ENCODE results near the gene FAM204A.

FAM204A gene

DNA sequence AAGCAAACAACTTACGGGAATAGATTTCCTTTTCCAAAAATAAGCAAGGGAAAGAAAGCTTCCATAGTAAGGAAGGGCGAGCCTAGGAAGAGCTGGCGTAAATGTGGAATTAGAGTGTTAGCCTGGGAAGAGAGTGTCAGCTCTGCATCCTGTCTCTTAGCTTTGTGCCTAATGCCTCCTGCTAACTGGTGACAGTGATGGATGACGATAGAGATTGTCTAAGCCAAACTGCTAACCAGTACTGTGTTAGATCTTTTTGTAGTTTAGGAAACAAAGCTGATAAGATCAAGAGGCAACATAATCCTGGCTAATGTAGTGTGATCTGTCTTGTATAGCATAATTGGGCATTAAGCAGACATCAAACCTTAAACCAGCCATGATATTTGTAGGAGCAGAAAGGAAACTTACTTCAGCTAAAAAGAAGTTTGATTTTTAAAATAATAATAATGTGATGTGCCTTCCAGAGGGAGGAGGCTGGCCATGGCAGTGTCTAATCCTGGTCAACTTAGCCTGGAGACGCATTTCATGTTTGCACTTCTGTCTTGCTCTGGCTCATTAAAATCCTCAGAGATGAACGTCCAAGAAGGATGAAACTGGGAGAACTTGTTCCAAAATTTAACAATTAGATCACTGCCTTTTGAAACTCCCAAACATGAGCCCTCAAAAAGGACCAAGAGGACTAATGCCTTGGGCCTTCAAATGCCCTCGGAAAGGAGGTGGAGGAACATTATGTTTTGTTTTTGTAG is 85.1 kb downstream of the FAM204A start:
- Mint-ChIP-seq H3K27me3 (ENCODE audit: low read depth) (peaks cover 45% of the 10 kb centered on the region), H3K4me1 (ENCODE audit: low read depth) (no peaks in the 10 kb centered on the region), H3K27ac (no peak overlapping the region), H3K9me3 (no peaks in the 10 kb centered on the region), H3K4me3 (no peak overlapping the region), H3K36me3 (ENCODE audit: low read depth) (no peaks in the 10 kb centered on the region)

DNA sequence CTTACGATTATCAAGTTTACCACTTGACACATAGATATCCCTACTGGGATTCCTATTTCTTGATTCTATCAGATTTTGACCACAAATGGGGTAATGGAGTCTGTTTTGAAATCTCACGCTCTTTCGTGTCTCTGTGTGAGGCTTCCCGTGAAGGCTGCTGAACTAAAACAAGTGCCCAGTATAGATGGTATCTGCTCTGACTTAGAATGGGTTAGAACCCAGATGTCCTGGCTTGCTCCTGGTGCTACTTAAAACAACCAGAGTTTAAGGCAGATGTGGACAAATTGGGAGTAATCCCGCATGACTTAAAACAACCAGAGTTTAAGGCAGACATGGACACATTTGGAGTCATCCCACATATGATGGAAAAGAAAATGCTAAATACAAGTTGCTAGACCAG is 85.9 kb downstream of the FAM204A start:
- Mint-ChIP-seq H3K4me3 (no peak overlapping the region), H3K36me3 (ENCODE audit: low read depth) (no peaks in the 10 kb centered on the region), H3K4me1 (ENCODE audit: low read depth) (no peaks in the 10 kb centered on the region), H3K27ac (no peak overlapping the region), H3K9me3 (no peaks in the 10 kb centered on the region), H3K27me3 (ENCODE audit: low read depth) (peaks cover 41% of the 10 kb centered on the region)

DNA sequence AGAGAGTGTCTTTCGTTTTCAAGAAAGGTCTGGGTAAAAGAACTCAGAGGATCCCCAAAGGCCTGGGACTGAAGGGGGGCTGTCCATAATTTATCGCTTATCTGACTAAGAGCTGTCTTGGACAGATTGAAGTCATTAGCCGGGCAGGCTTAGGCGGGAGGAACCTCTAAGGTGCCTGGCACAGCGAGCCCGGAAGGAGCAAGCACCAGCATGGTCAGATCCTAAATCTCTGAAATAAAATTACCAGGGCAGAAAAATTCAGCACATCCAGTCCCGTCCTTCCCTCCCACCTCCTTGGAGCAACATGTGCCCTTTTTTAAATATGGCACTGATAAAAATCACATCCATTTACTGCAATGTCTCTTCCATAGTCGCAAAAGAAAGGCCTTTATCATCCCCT is 86.8 kb downstream of the FAM204A start:
- Mint-ChIP-seq H3K9me3 (no peaks in the 10 kb centered on the region), H3K27me3 (ENCODE audit: low read depth) (peaks cover 41% of the 10 kb centered on the region), H3K4me3 (no peak overlapping the region), H3K27ac (no peak overlapping the region), H3K36me3 (ENCODE audit: low read depth) (no peaks in the 10 kb centered on the region), H3K4me1 (ENCODE audit: low read depth) (no peaks in the 10 kb centered on the region)

DNA sequence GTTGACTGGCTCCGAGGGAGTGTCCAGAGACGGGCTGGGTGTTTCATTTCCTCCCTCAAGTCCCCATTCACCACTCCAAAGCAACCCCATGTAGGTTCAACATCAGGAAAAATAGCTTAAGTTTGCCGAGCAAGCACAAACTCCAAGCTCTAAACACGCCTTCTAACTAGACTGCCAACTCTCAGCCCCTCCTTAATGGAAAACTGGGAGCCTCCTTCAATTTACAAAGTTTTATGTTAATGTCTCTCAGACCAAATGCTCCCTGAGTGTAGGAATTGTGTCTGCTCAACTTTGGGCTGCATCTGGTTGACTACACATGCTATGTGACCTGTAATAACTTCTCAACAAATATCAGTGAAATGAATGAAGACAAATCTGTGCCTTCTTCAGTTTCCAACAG is 87.5 kb downstream of the FAM204A start:
- no peak overlapping the region for H3K4me3 Mint-ChIP-seq
- no peaks in the 10 kb centered on the region for H3K9me3 Mint-ChIP-seq
- H3K4me1 Mint-ChIP-seq (ENCODE audit: low read depth): no peaks in the 10 kb centered on the region
- peaks cover 42% of the 10 kb centered on the region for H3K27me3 Mint-ChIP-seq (ENCODE audit: low read depth)
- H3K27ac Mint-ChIP-seq: no peak overlapping the region
- no peaks in the 10 kb centered on the region for H3K36me3 Mint-ChIP-seq (ENCODE audit: low read depth)

DNA sequence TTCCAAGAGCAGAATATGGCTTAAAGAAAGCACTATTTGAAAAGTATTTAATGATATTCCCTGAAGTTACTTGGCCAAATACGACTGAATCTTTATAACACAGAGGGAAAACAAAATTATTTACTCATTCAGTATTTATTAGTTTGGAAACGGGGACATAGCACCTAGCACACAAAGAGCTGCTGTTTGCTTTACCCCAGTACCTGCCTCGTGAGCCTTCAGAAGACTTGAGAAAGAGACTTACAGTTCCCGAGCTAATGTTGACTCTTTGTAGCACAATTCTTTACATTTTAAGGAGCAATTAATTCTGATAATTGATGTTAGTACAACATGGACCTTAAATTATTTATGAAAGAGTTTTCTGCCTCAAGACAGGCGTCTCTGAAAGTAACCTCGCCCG is 88.7 kb downstream of the FAM204A start:
- Mint-ChIP-seq H3K27me3 (ENCODE audit: low read depth) (peaks cover 42% of the 10 kb centered on the region), H3K36me3 (ENCODE audit: low read depth) (no peaks in the 10 kb centered on the region)

DNA sequence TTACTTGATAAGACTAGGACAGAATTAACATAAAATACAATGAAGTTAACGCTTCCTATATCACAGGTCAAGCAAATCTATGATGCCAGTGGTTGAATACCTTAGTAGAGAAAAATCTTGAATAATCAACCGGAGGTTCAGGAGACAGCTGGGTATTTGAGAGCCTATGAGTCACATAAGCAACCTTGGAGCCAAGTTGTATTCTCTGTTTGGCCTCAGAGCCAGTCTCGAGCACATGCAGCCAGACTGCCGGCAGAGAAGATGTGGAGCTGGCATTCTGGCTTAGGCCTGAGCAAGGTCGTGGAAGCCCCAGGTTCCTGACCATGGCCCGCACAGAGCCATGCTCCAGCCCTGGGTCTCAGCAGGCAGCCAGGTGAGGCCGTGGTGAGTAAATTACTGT is 90.3 kb downstream of the FAM204A start:
- Mint-ChIP-seq H3K4me3 (no peak overlapping the region), H3K36me3 (ENCODE audit: low read depth) (no peaks in the 10 kb centered on the region), H3K27ac (no peak overlapping the region), H3K4me1 (ENCODE audit: low read depth) (no peaks in the 10 kb centered on the region), H3K27me3 (ENCODE audit: low read depth) (peaks cover 40% of the 10 kb centered on the region), H3K9me3 (no peaks in the 10 kb centered on the region)

More for the DNA sequence above, 88.7 kb downstream of the FAM204A start:
- Mint-ChIP-seq H3K4me3 (no peak overlapping the region), H3K4me1 (ENCODE audit: low read depth) (no peaks in the 10 kb centered on the region), H3K9me3 (no peaks in the 10 kb centered on the region), H3K27ac (no peak overlapping the region)

DNA sequence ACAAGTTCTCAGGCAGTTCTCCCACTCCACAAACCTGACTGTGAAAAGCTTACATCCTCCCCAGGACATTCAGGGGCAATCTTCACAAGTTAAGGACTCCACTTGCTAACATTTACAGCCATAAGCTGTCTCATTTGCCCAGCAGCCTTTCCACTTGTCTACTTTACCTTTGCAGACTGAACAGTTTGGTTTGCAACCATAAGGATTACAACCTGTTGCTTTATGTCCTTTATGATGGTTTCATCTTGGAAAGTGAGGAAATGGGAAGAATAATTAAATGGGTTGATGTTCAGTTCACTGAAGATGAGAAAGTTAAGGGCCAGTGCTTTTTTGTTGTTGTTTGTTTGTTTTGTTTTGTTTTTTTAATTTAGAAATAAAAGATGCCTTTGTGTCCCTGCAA is 92.4 kb downstream of the FAM204A start:
- Mint-ChIP-seq H3K27me3 (ENCODE audit: low read depth) (peaks cover 41% of the 10 kb centered on the region), H3K9me3 (no peaks in the 10 kb centered on the region), H3K27ac (no peak overlapping the region), H3K36me3 (ENCODE audit: low read depth) (no peaks in the 10 kb centered on the region), H3K4me3 (no peak overlapping the region), H3K4me1 (ENCODE audit: low read depth) (peaks cover 2% of the 10 kb centered on the region)

Measured in T-helper 1 cell treated with Interleukin-12 subunit alpha and Interleukin-12 subunit beta and Interleukin-4 antibody, amounts not matched to agents 30 μg/mL and 1 μg/mL, for 36 hours (primary cell).